Measurements from ENCODE around the gene LOXL3.
"Not testable (repeated sequence)": the region's sequence is repeated elsewhere in the genome, so short reads cannot be mapped to it uniquely, and the experiment has no call there.

The LOXL3 gene

GRCh38 chr2:74575320-74575719 is 21.6 kb upstream of the LOXL3 start:
- in situ Hi-C loops (cut with HindIII; ENCODE audit: low pct_ligation_motif_present, low pct_unique_long_range_greater_than_20kb, low sequenced_read_pairs) = no loop called here
- no peak for DNase-seq

GRCh38 chr2:74573747-74574562 is 20.2 kb upstream of the LOXL3 start:
- in situ Hi-C loops (cut with HindIII; ENCODE audit: low pct_ligation_motif_present, low pct_unique_long_range_greater_than_20kb, low sequenced_read_pairs) = no loop called here
- DNase-seq = no peak

GRCh38 chr2:74572178-74572925 is 18.6 kb upstream of the LOXL3 start:
- in situ Hi-C loops (cut with HindIII; ENCODE audit: low pct_ligation_motif_present, low pct_unique_long_range_greater_than_20kb, low sequenced_read_pairs) = no loop called here

GRCh38 chr2:74571058-74571457 is 17.3 kb upstream of the LOXL3 start:
- in situ Hi-C loops (cut with HindIII; ENCODE audit: low pct_ligation_motif_present, low pct_unique_long_range_greater_than_20kb, low sequenced_read_pairs) = no loop called here
- DNase-seq = no peak

More at GRCh38 chr2:74572178-74572925, 18.6 kb upstream of the LOXL3 start:
- peak; percentile 14 for DNase-seq

GRCh38 chr2:74569686-74570085 is 15.9 kb upstream of the LOXL3 start:
- DNase-seq = no peak
- in situ Hi-C loops (cut with HindIII; ENCODE audit: low pct_ligation_motif_present, low pct_unique_long_range_greater_than_20kb, low sequenced_read_pairs) = no loop called here

- DNase-seq = no peak
- in situ Hi-C loops (cut with HindIII; ENCODE audit: low pct_ligation_motif_present, low pct_unique_long_range_greater_than_20kb, low sequenced_read_pairs) = no loop called here
Observed at GRCh38 chr2:74567881-74568280, 14.1 kb upstream of the LOXL3 start.

- no peak for DNase-seq
Observed at GRCh38 chr2:74566754-74567085, 13.0 kb upstream of the LOXL3 start.

GRCh38 chr2:74566076-74566753 is 12.5 kb upstream of the LOXL3 start:
- no peak for DNase-seq
- in situ Hi-C loops (cut with HindIII; ENCODE audit: low pct_ligation_motif_present, low pct_unique_long_range_greater_than_20kb, low sequenced_read_pairs) = no loop called here

More at GRCh38 chr2:74566754-74567085, 13.0 kb upstream of the LOXL3 start:
- in situ Hi-C loops (cut with HindIII; ENCODE audit: low pct_ligation_motif_present, low pct_unique_long_range_greater_than_20kb, low sequenced_read_pairs) = no loop called here

GRCh38 chr2:74564222-74564621 is 10.5 kb upstream of the LOXL3 start:
- in situ Hi-C loops (cut with HindIII; ENCODE audit: low pct_ligation_motif_present, low pct_unique_long_range_greater_than_20kb, low sequenced_read_pairs) = no loop called here
- DNase-seq = no peak

GRCh38 chr2:74562126-74562775 is 8.5 kb upstream of the LOXL3 start:
- no peak for DNase-seq

GRCh38 chr2:74561022-74561421 is 7.3 kb upstream of the LOXL3 start:
- in situ Hi-C loops (cut with HindIII; ENCODE audit: low pct_ligation_motif_present, low pct_unique_long_range_greater_than_20kb, low sequenced_read_pairs); DNase-seq: not testable (repeated sequence)

More at GRCh38 chr2:74562126-74562775, 8.5 kb upstream of the LOXL3 start:
- in situ Hi-C loops (cut with HindIII; ENCODE audit: low pct_ligation_motif_present, low pct_unique_long_range_greater_than_20kb, low sequenced_read_pairs) = no loop called here

GRCh38 chr2:74560591-74560990 is 6.8 kb upstream of the LOXL3 start:
- in situ Hi-C loops (cut with HindIII; ENCODE audit: low pct_ligation_motif_present, low pct_unique_long_range_greater_than_20kb, low sequenced_read_pairs) = no loop called here
- no peak for DNase-seq

- in situ Hi-C loops (cut with HindIII; ENCODE audit: low pct_ligation_motif_present, low pct_unique_long_range_greater_than_20kb, low sequenced_read_pairs) = no loop called here
- DNase-seq = no peak
Observed at GRCh38 chr2:74559912-74560311, 6.2 kb upstream of the LOXL3 start.

GRCh38 chr2:74558284-74559230 is 4.8 kb upstream of the LOXL3 start:
- DNase-seq = no peak
- in situ Hi-C loops (cut with HindIII; ENCODE audit: low pct_ligation_motif_present, low pct_unique_long_range_greater_than_20kb, low sequenced_read_pairs) = no loop called here

- DNase-seq = no peak
- in situ Hi-C loops (cut with HindIII; ENCODE audit: low pct_ligation_motif_present, low pct_unique_long_range_greater_than_20kb, low sequenced_read_pairs) = no loop called here
Observed at GRCh38 chr2:74556831-74557370, 3.2 kb upstream of the LOXL3 start.

GRCh38 chr2:74556159-74556558 is 2.4 kb upstream of the LOXL3 start:
- in situ Hi-C loops (cut with HindIII; ENCODE audit: low pct_ligation_motif_present, low pct_unique_long_range_greater_than_20kb, low sequenced_read_pairs) = no loop called here

GRCh38 chr2:74555610-74556103 is 1.9 kb upstream of the LOXL3 start:
- DNase-seq = no peak
- in situ Hi-C loops (cut with HindIII; ENCODE audit: low pct_ligation_motif_present, low pct_unique_long_range_greater_than_20kb, low sequenced_read_pairs) = no loop called here

More at GRCh38 chr2:74556159-74556558, 2.4 kb upstream of the LOXL3 start:
- DNase-seq = no peak
